Spinal cord (tissue), 10 donors: ENCODE results near the gene ASCC3. TPM values are rescaled to one million over a fixed set of nuclear protein-coding genes. Genes with fewer than 3 reads are reported as not detected.
"Not testable (repeated sequence)": the region's sequence is repeated elsewhere in the genome, so short reads cannot be mapped to it uniquely, and the experiment has no call there.

Source experiments
- DNase-seq, 6 donors: peaks; one replicate each; pipeline versions ENCODE4 v3.0.0 to v3.0.0-alpha.2; 2013 to 2015; ENCODE audit warnings: low spot score in 6 of 6, low read depth in 4 of 6
- H3K27ac ChIP-seq: one replicate; pipeline ENCODE4 v1.5.1; 2013; ENCODE audit warnings: low read depth, low read length, control low read depth
- H3K27me3 ChIP-seq: one replicate; pipeline ENCODE4 v1.6.1; 2013; ENCODE audit warnings: low read length; ENCODE audit not compliant: control insufficient read depth, insufficient read depth
- H3K36me3 ChIP-seq: one replicate; pipeline ENCODE4 v1.6.1; 2013; ENCODE audit warnings: low read length; ENCODE audit not compliant: control insufficient read depth, insufficient read depth
- H3K4me1 ChIP-seq: one replicate; pipeline ENCODE4 v1.6.1; 2013; ENCODE audit warnings: low read length; ENCODE audit not compliant: control insufficient read depth, insufficient read depth
- H3K4me3 ChIP-seq: one replicate; pipeline ENCODE4 v1.5.1; 2013; ENCODE audit warnings: low read depth, low read length, control low read depth
- H3K9me3 ChIP-seq: one replicate; pipeline ENCODE4 v1.6.1; 2013; ENCODE audit warnings: low read length; ENCODE audit not compliant: control insufficient read depth, insufficient read depth
- WGBS: methylation state at CpG from one replicate; pipeline ENCODE4 v1.1.5; 2013; ENCODE audit warnings: missing lambda C conversion rate; ENCODE audit not compliant: insufficient coverage; 5-methylcytosine and 5-hydroxymethylcytosine counted together
- polyA plus RNA-seq, 2 donors: library from polyadenylated mRNA; unstranded; fragments of 120-200 nt; gene quantifications; one replicate each; pipeline ENCODE4 v1.2.1, GENCODE V29; 2013; ENCODE audit not compliant: insufficient read length in 2 of 2
- total RNA-seq, 2 donors: library from RNA; depleted of rRNA in 1 of 2; stranded (reverse); fragments of 120-200 nt in 1 of 2; fragments of >200 nt in 1 of 2; gene quantifications; one replicate each; pipeline versions ENCODE4 v1.2.3 to v1.2.4, GENCODE V29; 2013 to 2014
- donor health status: healthy.

Gene ASCC3
- total and polyA plus RNA-seq, 4 donors, result 19.7 to 53.3 (median 28.8) TPM

DNA sequence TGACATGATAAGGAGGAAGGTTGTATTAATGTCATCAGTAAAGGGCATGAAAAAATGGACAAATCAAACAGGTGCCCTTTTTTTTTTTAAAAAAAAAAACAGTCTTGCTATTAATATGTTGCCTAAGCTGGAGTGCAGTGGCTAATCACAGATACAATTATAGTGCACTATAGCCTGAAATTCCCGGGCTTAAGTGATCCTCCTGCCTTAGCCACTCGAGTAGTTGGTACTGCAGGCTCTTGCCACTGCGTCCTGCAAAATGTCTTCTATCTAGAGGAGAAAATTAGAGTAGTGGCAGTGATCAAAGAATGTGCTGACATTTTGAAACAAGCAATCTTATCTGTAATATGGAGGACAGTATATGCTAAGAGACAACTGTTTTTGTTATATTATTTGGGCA is 127.7 kb downstream of the ASCC3 start:
- DNase-seq, result no peak
- H3K27ac ChIP-seq, result no peak overlapping the region

DNA sequence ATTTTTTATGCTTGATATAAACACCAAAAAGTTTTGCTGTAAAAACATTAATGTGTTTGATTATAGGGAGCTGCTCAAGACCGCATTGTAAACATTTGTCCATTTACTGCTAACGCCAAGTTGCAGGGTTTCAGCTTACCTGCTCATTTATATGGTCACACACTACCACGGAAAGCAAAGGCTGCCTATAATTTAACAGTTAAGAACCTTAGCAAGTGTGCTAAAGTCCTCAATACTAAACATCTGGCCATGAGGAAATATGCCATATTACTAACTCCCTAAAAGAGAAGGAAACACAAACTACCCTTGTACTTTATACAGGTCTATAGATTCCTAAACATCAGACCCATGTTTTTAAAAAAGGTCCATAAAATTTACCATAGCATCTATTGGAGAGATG is 129.5 kb downstream of the ASCC3 start:
- no peaks in the 10 kb centered on the region for H3K36me3 ChIP-seq
- H3K27me3 ChIP-seq, result no peaks in the 10 kb centered on the region
- no peak overlapping the region for H3K4me3 ChIP-seq
- no peak for DNase-seq
- 58% methylated on average over 3 of the region's 3 CpGs for WGBS
- H3K27ac ChIP-seq, result no peak overlapping the region
- no peaks in the 10 kb centered on the region for H3K4me1 ChIP-seq
- H3K9me3 ChIP-seq, result no peaks in the 10 kb centered on the region

More for the DNA sequence above, 127.7 kb downstream of the ASCC3 start:
- H3K36me3 ChIP-seq, result no peaks in the 10 kb centered on the region
- no peaks in the 10 kb centered on the region for H3K4me1 ChIP-seq
- no peaks in the 10 kb centered on the region for H3K9me3 ChIP-seq
- H3K27me3 ChIP-seq, result no peaks in the 10 kb centered on the region
- H3K4me3 ChIP-seq, result no peak overlapping the region
- WGBS, result no CpG with 5 or more reads among the region's 3 CpGs

DNA sequence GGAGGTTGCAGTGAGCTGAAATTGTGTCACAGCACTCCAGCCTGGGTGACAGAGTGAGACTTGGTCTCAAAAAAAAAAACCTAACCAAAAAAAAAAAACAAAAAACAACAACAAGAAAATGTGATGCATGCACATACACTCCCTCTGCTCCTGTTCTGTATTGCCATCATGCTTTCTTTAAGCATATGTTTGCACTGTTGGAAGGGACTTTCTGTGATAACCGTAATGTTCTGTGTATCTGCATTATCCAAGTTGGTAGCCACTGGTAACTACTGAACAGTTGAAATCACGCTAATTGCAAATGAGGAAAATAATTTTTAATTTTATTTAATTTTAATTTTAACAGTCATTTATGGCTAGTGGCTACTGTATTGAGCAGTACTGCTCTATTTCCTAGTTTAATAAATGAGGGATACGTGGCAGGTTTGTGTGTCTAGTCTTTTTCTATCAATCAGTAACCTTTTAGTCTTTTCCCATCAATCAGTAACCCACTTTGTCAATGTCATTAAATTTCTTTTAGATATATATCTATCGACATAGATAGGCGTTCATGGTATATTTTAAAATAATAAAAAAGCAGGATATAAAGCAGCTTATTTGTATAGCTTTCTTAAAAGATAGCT is 135.6 kb downstream of the ASCC3 start:
- Histone ChIP-seq H3K4me1 (no peaks in the 10 kb centered on the region), H3K4me3 (no peak overlapping the region), H3K36me3 (peaks cover 7% of the 10 kb centered on the region), H3K27ac (no peak overlapping the region), H3K9me3 (no peaks in the 10 kb centered on the region), H3K27me3 (no peaks in the 10 kb centered on the region)
- DNase-seq, result no peak
- no CpG with 5 or more reads among the region's 5 CpGs for WGBS

DNA sequence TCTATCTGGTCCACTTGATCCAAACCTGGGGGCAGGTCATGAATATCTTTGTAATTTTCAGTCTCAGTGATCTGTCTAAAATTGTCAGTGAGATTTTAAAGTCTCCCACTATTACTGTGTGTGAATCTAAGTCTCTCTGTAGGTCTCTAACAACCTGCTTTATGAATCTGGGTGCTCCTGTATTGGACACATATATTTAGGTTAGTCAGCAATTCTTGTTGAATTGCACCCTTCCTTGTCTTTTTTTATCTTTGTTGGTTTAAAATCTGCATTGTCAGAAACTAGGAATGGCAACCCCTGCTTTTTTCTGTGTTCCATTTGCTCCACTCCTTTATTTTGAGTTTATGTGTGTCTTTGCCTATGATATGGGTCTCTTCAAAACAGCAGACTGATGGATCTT is 140.7 kb downstream of the ASCC3 start:
- Histone ChIP-seq H3K36me3 (peaks cover 7% of the 10 kb centered on the region), H3K9me3 (peaks cover 4% of the 10 kb centered on the region), H3K27me3 (no peaks in the 10 kb centered on the region), H3K4me1 (no peaks in the 10 kb centered on the region), H3K4me3 (no peak overlapping the region), H3K27ac (no peak overlapping the region)
- DNase-seq, result no peak

DNA sequence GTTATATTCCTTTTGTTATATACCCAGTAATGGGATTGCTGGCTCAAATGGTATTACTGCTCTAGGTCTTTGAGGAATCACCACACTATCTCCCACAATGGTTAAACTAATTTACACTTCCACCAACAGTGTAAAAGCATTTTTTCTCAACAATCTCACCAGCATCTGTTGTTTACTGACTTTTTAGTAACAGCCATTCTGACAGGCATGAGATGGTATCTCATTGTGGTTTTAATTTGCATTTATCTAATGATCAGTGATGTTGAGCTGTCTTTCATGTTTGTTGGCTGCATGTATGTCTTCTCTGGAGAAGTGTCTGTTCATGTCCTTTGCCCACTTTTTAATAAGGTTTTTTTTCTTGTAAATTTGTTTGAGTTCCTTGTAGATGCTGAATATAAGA is 143.4 kb downstream of the ASCC3 start:
- not testable (repeated sequence) for H3K27ac ChIP-seq, H3K4me1 ChIP-seq, H3K36me3 ChIP-seq, H3K4me3 ChIP-seq, DNase-seq, H3K9me3 ChIP-seq, H3K27me3 ChIP-seq

DNA sequence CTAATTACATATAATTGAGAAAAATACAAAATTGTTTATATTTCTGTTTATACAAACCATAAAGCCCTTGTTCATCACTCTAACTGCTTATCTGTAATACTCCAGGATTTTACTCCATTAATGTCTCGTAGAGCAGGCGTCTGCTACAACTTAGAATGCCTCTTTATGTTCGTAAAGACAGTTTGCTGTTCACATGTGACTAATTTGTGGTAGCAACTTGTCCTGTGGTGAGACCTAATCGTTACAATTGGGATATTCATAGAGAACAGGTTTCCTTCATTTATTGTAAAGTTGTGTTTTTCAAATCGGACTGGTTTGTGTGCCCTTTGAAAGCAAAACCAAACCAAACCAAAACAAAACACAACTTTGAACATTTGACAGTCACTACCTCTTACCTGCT is 149.7 kb downstream of the ASCC3 start:
- Histone ChIP-seq H3K4me1 (no peaks in the 10 kb centered on the region), H3K27ac (no peak overlapping the region), H3K27me3 (no peaks in the 10 kb centered on the region), H3K4me3 (no peak overlapping the region), H3K9me3 (no peaks in the 10 kb centered on the region), H3K36me3 (no peaks in the 10 kb centered on the region)
- 60% methylated on average over 1 of the region's 5 CpGs for WGBS
- peak in 1 of 6 donors; percentile 17 for DNase-seq

DNA sequence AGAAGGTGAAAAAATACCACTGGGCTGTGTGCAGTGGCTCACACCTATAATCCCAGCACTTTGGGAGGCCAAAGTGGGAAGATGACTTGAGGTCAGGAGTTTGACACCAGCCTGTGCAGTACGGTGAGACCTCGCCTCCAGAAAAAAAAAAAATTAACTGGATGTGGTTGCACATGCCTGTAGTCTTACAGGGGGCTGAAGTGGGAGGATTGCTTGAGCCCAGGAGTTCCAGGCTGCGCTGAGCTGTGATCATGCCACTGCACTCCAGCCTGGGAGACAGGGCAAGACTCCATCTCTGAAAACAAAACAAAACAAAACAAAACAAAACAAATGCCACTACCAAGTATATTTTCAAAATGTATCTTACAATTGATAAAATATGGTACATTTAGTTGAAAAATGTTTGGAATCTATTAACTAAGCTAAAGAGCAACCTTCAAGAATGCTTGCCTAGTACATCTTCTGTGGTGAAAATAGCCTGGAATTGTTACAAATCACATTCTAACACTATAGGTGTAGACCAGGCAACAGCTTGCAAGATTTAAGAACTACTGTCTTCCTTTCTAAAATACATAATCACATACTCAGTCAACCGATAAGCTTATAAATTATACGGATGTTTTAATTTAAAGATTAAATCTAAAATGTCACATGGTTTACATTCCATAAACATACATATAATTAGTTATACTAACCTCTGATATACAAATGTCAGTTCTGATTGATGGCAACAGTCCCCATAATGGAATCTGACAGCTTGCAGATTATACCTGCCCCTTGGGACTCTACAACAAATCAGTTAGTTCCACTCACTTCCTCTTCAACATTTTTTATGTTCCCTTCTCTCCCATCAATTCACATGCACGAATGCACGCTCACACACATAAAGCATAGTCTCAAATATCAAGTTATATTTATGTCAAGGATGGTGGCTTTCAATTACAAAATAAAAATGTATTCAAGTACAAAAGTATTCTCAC is 150.8 kb downstream of the ASCC3 start:
- no peak overlapping the region for H3K4me3 ChIP-seq
- H3K36me3 ChIP-seq, result no peaks in the 10 kb centered on the region
- peak in 1 of 6 donors; percentile 67 for DNase-seq
- no peak overlapping the region for H3K27ac ChIP-seq
- no peaks in the 10 kb centered on the region for H3K4me1 ChIP-seq
- no peaks in the 10 kb centered on the region for H3K9me3 ChIP-seq
- H3K27me3 ChIP-seq, result no peaks in the 10 kb centered on the region
- WGBS, result 30% methylated on average over 2 of the region's 7 CpGs

DNA sequence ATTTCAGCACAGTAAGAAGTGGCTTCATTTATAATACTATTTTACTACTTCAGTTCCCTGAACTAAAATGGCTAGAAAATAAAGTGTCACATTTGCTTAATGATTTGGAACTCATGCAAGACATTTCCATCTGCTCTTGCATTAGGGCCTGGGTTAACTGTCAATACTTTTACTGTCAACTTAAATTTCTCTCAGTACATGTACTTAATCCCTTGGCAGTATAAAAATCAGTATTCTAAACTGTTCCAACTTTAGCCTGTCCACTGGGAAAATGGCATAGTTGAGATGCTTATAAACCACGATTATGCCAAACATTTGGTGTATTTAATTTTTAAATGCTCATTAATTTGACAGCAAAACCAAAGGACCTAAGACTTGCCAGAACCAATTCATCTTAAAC is 154.5 kb downstream of the ASCC3 start:
- no CpG with 5 or more reads among the region's 1 CpG for WGBS

DNA sequence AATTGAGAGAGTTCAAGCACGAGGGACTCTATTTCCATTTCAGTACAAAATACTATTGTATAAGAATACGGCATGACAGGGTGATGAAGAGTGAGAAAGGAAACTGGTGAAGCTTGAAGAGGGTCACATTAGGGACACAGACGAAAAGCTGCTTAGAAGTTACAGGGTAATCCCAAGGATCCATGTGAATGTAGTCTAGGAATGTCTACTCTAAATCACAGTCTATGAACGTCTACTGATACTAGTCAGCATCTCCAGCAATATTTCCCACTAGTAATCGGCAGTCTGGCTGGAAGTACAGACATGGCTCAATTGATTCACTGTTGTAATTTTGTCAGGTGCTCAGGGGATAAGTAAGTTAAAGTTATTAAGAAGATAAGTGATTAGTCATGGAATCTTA is 156.4 kb downstream of the ASCC3 start:
- no peaks in the 10 kb centered on the region for H3K27me3 ChIP-seq
- no CpG with 5 or more reads among the region's 5 CpGs for WGBS
- no peak for DNase-seq
- no peak overlapping the region for H3K27ac ChIP-seq
- H3K9me3 ChIP-seq, result no peaks in the 10 kb centered on the region
- H3K4me1 ChIP-seq, result no peaks in the 10 kb centered on the region
- H3K36me3 ChIP-seq, result no peaks in the 10 kb centered on the region
- H3K4me3 ChIP-seq, result no peak overlapping the region

More for the DNA sequence above, 154.5 kb downstream of the ASCC3 start:
- Histone ChIP-seq H3K4me3 (no peak overlapping the region), H3K27me3 (no peaks in the 10 kb centered on the region), H3K36me3 (no peaks in the 10 kb centered on the region), H3K9me3 (no peaks in the 10 kb centered on the region), H3K27ac (no peak overlapping the region), H3K4me1 (no peaks in the 10 kb centered on the region)
- DNase-seq, result peak in 1 of 6 donors; percentile 60

DNA sequence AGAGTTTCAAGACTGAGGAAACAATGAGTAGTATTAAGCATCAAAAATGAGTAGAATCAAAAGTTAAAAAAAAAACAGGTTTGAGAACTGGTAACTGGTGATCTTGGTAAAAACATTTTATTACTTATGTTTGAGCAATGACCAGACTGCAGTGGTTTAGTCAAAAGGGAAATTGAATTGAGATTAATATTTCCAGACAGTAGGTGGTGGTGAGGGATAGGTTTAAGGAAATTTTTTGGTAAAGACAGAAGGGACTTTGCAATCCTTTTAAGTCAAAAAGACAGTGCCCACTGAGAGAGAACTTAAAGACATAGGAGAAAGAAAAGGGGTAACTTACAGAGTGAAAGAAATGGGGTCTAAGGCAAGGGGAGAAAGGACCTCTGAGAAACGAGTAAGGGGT is 156.9 kb downstream of the ASCC3 start:
- WGBS, result 38% methylated on average over 1 of the region's 1 CpG
- Histone ChIP-seq H3K4me1 (no peaks in the 10 kb centered on the region), H3K9me3 (no peaks in the 10 kb centered on the region), H3K4me3 (no peak overlapping the region), H3K27me3 (no peaks in the 10 kb centered on the region), H3K36me3 (no peaks in the 10 kb centered on the region), H3K27ac (no peak overlapping the region)
- DNase-seq, result no peak
